ENCODE results near the gene LIN28A.
A peak's percentile ranks its signal among the peaks of the same experiment; 100 is the strongest.

Gene LIN28A

DNA sequence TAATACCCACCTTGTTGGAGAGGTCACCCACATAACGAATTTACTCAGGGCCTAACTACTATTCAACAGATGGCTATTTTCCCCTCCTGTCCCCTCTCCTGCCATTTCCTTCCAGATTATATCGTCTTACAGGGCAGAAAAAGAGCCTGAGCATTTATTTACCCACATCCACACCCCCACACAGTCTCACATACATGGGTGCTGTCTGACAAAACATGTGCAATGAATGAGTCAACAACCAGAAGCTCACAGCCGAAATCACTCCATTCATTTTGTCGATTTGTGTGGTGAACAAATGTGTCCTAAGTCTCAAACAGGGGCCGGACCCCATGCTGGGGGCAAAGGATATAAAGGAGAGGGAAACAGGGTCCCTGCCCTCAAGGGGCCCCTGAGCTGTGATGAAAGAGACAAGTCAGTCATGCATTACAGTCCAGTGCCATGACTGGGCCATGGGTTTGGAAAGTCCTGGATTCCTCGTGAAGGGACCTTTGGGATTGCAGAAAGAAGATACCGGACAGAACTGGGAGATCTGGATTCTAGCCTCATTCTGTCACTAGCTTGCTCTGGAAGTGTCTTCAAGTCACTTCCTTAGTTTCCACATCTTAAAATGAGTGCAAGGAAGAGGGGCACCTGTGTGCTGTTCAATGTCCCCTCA, 21.7 kb upstream of the LIN28A start:
- no peak for DNase-seq (ENCODE audit: low spot score)

DNA sequence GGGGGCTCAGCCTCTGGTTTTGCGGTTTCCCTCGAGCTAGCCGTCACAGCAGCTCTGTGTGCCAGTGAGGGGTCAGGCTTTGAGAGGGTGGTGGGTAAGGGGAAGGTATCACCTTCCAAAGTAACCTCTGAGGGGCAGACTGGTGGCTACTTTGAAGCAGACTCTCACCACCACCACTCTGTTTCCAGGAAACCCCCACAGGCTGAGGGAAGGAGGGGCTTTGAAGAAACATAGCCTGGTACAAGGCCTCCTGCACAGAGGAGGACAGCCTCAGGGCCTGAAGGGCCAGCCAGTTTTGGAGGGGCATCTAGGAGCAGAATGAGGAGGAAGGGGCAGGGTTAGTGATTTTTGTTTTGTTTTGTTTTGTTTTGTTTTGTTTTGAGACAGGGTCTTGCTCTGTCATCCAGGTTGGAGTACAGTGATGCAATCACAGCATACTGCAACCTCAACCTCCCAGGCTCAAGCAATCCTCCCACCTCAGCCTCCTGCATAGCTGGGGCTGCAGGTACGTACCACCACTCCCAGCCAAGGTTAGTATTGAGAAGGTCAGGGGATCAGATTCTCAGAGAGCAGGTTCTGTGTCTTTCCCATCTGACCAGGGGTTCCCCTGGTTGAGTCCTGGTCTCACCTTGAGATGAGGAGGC, 20.9 kb upstream of the LIN28A start:
- no peak for DNase-seq (ENCODE audit: low spot score)

DNA sequence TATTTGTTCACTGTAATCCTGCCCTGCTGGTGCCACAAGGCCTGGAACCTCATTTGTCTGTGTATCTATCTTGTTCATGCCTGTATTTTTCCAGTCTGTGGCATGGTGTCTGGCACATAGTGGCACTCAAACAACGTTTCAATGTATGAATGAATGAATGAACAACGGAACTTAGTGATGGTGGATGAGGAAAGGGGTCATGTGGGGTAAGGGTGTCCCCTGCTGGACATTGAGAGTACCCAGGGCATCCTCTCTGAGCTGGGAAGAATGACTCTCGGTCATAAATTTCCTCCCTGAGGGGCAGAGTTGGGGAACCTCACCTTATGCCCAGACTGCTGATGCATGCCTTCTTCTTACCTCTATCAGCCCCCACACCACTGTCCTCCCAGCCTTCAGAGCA, 19.2 kb upstream of the LIN28A start:
- DNase-seq (ENCODE audit: low spot score), result peak; percentile 65

DNA sequence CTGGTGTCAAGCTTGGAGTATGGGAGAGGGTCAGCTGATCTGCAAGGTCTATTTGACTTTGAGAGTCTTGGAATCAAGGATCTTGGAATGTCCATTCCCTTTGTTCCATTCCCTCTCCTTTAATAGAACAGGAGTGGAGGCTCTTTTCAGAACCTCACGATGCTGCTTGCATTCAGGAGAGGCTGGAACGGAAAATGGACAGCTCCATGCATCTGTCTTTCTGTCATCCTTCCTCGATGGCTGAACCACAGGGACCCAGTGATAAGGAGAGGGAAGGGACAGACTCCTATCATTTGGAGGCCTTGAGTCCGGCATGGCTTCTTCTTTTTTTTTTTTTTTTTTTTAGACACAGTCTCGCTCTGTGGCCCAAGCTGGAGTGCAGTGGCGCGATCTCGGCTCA, 14.9 kb upstream of the LIN28A start:
- no peak for DNase-seq (ENCODE audit: low spot score)

DNA sequence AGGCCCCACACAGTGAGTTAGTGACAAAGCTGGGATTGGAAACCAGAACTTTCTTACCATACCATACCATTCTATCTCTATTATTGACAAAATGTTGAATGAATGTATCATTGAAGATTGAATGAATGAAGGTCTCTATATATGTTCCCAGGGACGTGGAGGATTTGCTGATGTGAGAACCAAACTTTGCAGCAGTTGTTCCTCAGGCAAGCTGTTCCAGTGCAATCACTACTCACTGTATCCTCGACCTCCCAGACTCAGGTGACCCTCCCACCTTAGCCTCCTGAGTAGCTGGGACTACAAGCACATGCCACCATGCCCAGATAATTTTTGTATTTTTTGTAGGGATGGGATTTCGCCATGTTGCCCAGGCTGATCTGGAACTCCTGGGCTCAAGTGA, 11.6 kb upstream of the LIN28A start:
- no peak for DNase-seq (ENCODE audit: low spot score)

DNA sequence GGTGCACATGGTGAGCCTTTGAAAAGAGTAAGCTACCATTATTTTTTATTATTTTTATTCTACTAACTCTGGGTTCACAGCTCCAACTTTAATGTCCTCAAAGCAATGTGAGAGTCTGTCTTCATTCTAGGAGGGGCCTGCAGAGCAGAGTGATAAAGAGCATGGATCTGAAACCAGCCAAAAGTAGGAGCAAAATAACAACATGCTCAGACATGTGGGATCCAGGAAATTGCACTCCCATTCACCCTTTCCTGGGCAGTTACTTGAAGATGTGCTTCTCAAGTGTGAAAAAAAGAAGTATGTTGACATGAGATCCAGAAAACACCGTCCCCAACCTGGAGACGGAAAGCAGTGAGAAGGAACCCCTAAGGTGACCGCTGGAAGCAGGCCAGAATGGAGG, 8.7 kb upstream of the LIN28A start:
- DNase-seq (ENCODE audit: low spot score), result no peak

- no peak for DNase-seq (ENCODE audit: low spot score)
These were observed 7.0 kb upstream of the LIN28A start for GRCh38 chr1:26403656-26404055.

GRCh38 chr1:26404641-26405040, 6.0 kb upstream of the LIN28A start:
- DNase-seq (ENCODE audit: low spot score), result no peak

GRCh38 chr1:26405281-26405915, 5.2 kb upstream of the LIN28A start:
- DNase-seq (ENCODE audit: low spot score), result no peak

DNA sequence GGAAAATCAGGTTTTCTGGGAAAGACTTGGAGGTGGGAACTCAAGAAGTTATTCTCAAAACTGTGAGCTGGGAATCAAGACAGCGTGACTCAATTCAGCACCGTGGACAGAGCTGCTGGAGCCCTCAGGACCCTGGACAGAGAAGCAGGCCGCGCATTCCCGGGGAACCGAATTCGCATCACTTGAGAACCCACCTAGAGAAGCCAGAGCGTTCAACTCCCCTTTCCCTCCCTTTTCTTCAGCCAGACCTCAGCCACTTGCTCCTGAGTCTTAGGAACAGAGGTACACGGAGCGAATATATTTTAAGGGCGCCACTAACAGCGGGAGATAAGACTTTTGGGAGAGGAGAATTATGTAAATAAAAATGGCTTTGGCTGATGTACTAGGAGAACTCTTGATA, 2.0 kb upstream of the LIN28A start:
- DNase-seq (ENCODE audit: low spot score), result peak; percentile 82

- no peak for DNase-seq (ENCODE audit: low spot score)
These were observed 1.3 kb upstream of the LIN28A start for GRCh38 chr1:26409191-26409807.

DNA sequence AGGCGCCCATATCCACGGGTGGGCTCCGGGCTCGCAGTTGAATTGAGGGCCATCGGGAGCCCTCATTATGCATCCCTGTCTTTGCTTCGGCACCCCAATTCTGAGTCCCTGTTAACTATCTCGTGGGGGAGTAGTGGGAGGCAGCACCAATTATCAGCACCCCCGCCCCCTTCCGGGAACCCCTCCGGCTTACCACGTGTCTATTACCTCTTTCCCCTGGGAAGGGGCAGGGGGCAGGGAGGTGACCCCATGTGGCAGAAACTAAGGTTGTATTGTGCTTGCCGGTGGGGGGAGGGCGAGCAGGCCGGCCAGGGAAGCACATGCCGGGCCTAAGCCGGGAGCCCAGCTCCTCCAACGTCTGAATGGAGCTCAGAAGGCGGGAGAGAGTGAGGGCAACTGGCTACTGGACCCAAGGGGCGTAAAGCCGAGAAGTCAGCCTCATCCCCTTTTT, 1.0 kb downstream of the LIN28A start:
- DNase-seq (ENCODE audit: low spot score), result no peak

- no peak for DNase-seq (ENCODE audit: low spot score)
These were observed 1.7 kb downstream of the LIN28A start for GRCh38 chr1:26412180-26412840.

DNA sequence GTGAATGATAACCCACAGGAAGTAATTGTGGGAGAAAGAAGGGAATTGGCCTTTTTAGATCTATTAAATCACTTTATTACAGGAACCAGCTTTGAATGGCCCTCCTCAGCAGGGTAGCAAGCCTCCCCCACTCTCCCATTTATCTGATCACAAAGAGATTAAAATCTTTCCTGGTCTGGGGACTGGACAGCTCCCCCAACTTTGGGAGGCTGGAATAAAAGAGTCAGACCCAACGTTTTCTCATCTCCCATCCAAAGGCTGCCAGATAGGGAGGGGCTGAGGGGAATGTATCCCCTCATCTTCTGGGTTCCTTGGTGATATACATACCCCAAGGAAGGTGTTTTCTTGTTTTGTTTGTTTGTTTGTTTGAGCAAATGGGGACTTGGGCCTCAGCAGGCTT, 2.4 kb downstream of the LIN28A start:
- no peak for DNase-seq (ENCODE audit: low spot score)

- DNase-seq (ENCODE audit: low spot score), result peak; percentile 87
These were observed 6.6 kb downstream of the LIN28A start for GRCh38 chr1:26417111-26417759.

DNA sequence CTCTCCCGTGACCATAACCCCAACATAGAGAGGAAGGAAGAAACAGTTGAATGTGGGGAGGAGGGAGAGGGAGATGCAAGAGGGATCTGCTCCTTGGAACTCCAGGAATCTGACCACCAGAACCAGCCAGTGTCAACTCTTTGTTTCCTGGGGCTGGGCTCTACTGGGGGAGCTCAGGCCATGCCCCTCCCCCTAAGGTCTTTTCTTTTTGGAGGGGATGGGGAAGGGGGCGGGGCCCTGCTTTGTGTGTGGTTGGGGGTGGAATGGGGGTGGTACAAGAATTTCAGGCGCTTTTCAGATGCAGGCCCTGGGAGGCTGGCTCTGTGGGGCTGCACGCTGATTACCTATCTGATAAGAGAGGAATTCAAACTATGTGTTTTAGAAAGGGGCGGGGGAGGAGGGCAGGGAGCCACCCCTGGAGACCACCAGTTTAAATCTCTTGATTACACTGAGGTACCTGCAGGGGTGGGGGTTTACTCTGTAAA, 8.3 kb downstream of the LIN28A start:
- no peak for DNase-seq (ENCODE audit: low spot score)

- DNase-seq (ENCODE audit: low spot score), result no peak
These were observed 8.9 kb downstream of the LIN28A start for GRCh38 chr1:26419494-26419893.

DNA sequence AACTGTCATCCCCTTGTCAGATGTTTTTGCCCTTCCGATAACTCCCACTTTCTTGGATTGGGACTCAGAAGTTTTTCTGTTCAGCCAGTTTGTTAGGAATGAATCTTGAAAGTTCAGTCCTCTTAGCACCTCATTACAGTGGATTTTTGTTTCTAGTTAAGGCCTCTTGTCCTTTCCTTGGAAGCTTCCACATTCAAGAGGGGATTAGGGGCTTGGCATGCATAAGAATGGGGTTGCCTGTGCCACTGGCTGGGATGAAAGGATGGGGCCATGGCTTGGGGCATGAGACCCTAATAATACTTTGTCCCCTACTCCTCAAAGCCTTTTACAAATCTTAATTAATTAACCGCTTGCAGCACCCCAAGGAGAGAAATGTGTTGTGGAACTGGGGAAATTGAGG, 19.1 kb downstream of the LIN28A start:
- no peak for DNase-seq (ENCODE audit: low spot score)

DNA sequence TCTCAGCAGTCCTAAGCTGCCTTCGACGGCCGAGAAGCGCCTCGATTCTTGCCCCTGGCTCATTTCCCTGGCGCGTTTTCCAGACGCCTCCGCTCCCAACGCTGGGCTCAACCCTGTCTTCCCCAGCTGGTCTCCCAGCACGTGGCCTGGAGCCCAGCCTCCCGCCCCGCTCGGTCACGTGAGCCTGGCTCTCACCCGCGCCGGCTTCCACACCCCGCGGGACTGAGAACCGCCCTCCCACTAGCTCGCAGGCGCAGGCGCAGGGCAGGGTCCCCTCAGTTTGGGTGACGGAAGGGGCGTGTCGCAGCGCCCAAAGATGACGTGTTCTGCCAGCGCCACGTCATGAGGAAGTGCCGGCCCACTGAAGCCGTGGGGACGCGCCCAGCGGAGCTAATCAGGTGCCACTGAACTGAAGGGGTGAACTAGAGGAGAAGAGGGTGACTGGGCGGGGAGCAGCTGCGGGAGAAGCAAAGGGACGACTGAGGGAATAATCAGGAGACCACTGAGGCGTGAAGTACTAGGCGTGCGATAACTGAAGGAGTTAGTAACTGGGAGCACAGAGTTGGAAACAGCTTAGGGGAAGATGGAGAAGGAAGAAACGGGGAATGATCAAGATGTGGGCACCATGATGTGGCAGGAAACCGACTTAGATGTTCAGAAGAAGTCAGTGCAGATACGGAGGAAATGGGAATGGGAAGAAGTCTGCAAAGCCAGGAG, 21.5 kb downstream of the LIN28A start, which contains the start of gene DHDDS:
TSS of gene DHDDS (plus strand) at position 343 of the 717 bp plus-strand sequence. CDS start 625 bp downstream, outside the sequence.
- DNase-seq (ENCODE audit: low spot score), result peak; percentile 98

DNA sequence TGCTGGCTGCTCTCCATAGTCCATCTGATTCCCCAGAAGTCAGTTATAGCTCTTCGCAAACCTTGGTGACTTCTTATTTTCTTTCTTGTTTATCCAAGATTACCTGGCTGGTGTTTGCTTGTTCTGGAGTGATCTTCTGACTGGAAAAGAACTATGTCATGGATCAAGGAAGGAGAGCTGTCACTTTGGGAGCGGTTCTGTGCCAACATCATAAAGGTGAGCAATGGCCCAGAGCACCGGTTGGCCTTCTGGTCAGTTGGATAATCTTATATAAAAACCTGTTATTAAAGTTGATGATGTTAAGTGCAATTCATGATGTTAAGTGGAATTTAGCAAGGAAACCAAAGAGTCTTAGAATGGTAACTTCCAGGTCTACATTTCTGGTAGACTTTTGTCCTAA, 22.2 kb downstream of the LIN28A start:
- no peak for DNase-seq (ENCODE audit: low spot score)

DNA sequence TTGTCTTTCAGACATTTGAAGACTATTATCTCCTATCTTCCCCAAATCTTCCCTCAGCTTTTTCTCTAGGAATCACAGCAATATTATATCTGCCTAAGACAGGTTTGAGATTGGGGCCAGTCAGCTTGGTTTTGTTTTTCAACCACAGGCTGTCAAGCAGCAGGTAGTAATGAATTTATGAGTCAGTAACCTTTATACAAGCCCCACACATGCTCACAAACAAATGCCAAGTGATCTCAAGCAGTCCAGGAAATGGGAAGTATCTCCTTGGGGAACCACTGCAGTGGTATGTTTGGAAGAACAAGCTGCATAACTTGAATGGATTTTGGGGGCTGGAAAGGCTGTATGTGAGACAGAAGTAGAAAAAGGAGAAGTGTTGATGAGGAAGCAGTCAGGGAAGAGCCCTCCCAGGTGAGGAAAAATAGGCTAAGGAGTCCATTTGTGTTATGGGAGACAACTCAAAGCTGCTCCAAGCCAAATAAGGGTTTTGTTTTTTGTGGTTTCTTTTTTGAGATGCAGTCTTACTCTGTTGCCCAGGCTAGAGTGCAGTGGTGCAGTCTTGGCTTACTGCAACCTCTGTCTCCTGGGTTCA, 23.6 kb downstream of the LIN28A start:
- no peak for DNase-seq (ENCODE audit: low spot score)
